ENCODE data around the gene FAM161B. TPM values are rescaled to one million over a fixed set of nuclear protein-coding genes. Genes with fewer than 3 reads are reported as not detected.
A peak's percentile ranks its signal among the peaks of the same experiment; 100 is the strongest.

FAM161B gene
- total and polyA plus RNA-seq, 2 of the 13 experiments (the other 11 are each of a cell fraction or from before 2014, with no cell fraction given), result 1.6 to 2.0 TPM

GRCh38 chr14:73949752-73950734, at the start of gene FAM161B, which contains the start of gene COQ6 (continued):
- TF ChIP-seq RERE (CRISPR knock-in tag; IDR thresholded peaks at IDR 0.05; ENCODE audit: low read depth) (peak; percentile 18; the same call in 1 of the 2 replicates), HOXA9 (CRISPR knock-in tag; IDR thresholded peaks at IDR 0.05; ENCODE audit: borderline replicate concordance) (no peak; the same call in 1 of the 2 replicates), SAP130 (CRISPR knock-in tag; IDR thresholded peaks at IDR 0.05; ENCODE audit: low read depth) (peak; percentile 85), ZBTB44 (CRISPR knock-in tag; IDR thresholded peaks at IDR 0.05) (no peak; the same call in 1 of the 2 replicates), ZBTB8A (CRISPR knock-in tag; IDR thresholded peaks at IDR 0.05; ENCODE audit: borderline replicate concordance, low read depth) (no peak), ZNF710 (CRISPR knock-in tag; IDR thresholded peaks at IDR 0.05; ENCODE audit: borderline replicate concordance) (no peak), HMGXB4 (CRISPR knock-in tag; IDR thresholded peaks at IDR 0.05; ENCODE audit: borderline replicate concordance in 1 of 2, low read depth in 1 of 2) (peak; percentile 46 to 79; a peak in 2 of 4 replicates), NFAT5 (CRISPR knock-in tag; IDR thresholded peaks at IDR 0.05) (peak; percentile 16; the same call in 1 of the 2 replicates), CC2D1A (CRISPR knock-in tag; IDR thresholded peaks at IDR 0.05) (0 out of 2 replicates have a peak, but pooled peaks have one; percentile 64)

Measured in HepG2 (cell line).